ENCODE data around the gene SHISA9.

Gene SHISA9

DNA sequence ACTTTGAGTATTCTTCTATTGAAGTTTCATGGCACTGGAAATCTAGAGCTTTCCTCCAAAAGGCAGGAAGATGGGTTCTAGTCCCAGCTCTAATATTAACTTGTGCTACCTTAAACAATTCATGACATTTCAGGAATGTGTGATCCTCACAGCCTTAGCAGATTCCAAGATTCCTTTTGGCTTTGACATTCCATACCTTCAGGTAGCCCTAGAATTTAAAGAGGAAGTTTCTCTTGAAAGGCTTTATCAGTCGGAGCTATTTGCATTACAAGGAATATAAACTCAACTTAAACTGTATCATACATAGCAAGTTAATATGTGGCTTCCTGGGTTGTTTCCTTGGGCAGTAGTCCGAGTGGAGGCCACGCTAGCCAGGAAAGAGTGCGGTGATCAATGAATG, 330.0 kb downstream of the SHISA9 start:
- H3K9me3 ChIP-seq (ENCODE audit: control insufficient read depth, low read length) = peaks cover 11% of the 10 kb centered on the region
- no peak for DNase-seq (ENCODE audit: low read depth)
- H3K4me1 ChIP-seq (ENCODE audit: control insufficient read depth, insufficient read depth, low read length) = no peaks in the 10 kb centered on the region
- H3K27me3 ChIP-seq (replicated peaks; ENCODE audit: control insufficient read depth, insufficient read depth, low read length) = no peaks in the 10 kb centered on the region
- no peak overlapping the region for H3K4me3 ChIP-seq (ENCODE audit: low read length)
- no peaks in the 10 kb centered on the region for H3K36me3 ChIP-seq (ENCODE audit: control insufficient read depth, insufficient read depth, low read length, severe bottlenecking)
- H3K9ac ChIP-seq (ENCODE audit: low read length) = no peak overlapping the region

DNA sequence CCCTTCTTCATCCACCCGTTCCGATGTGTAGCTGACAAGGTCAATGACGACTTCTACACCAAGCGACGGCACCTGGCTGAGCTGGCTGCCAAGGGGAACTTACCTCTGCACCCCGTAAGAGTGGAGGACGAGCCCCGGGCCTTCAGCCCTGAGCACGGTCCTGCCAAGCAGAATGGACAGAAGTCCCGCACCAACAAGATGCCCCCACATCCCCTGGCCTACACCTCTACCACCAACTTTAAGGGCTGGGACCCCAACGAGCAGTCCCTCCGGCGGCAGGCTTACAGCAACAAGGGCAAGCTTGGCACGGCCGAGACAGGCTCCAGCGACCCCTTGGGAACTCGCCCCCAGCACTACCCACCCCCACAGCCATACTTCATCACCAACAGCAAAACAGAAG, 333.6 kb downstream of the SHISA9 start:
- H3K4me3 ChIP-seq (ENCODE audit: low read length) = no peak overlapping the region
- DNase-seq (ENCODE audit: low read depth) = no peak

DNA sequence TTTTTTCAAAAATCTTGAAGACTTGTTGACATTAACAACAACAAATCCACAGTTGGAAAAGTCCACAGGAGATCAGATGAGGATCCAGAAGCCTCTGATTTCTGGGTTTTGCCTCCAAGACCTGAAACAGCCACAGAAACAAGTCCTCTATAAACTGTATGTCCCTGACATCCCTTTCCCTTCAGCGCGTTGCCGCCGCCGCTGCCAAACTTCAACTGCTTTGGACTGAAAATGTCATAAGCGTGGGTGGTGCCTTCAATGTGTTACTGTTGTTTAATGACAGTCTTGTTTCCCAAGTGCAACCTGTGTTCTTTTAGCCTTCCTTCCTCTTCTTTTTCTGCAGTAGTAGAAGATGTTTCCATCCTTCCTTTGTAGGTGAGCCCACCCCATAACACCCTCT, 334.9 kb downstream of the SHISA9 start:
- Histone ChIP-seq H3K9me3 (ENCODE audit: control insufficient read depth, low read length) (no peaks in the 10 kb centered on the region), H3K4me1 (ENCODE audit: control insufficient read depth, insufficient read depth, low read length) (no peaks in the 10 kb centered on the region), H3K27me3 (replicated peaks; ENCODE audit: control insufficient read depth, insufficient read depth, low read length) (no peaks in the 10 kb centered on the region), H3K9ac (ENCODE audit: low read length) (no peak overlapping the region), H3K4me3 (ENCODE audit: low read length) (no peak overlapping the region), H3K36me3 (ENCODE audit: control insufficient read depth, insufficient read depth, low read length, severe bottlenecking) (no peaks in the 10 kb centered on the region)
- no peak for DNase-seq (ENCODE audit: low read depth)

More for the DNA sequence above, 333.6 kb downstream of the SHISA9 start:
- Histone ChIP-seq H3K9me3 (ENCODE audit: control insufficient read depth, low read length) (no peaks in the 10 kb centered on the region), H3K27me3 (replicated peaks; ENCODE audit: control insufficient read depth, insufficient read depth, low read length) (no peaks in the 10 kb centered on the region), H3K36me3 (ENCODE audit: control insufficient read depth, insufficient read depth, low read length, severe bottlenecking) (no peaks in the 10 kb centered on the region), H3K4me1 (ENCODE audit: control insufficient read depth, insufficient read depth, low read length) (no peaks in the 10 kb centered on the region), H3K9ac (ENCODE audit: low read length) (no peak overlapping the region)

DNA sequence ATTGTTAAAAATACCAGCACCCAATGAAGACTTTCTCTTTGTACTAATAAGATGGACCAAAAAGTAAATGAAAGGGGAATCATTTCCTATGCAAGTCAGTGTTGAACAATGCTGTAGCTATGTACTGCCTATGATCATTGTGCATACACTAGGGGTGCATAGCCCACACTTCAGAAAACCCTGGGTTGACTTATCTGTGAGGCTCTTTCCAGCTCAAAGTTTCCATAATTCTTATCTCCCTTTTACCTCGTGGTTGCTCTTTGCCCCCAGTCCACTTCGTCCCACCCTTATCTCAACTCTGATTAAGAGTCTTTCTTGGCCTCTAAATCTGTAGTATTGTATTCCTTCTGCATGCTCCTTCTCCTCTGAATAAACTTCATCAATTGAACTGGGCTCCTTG, 336.8 kb downstream of the SHISA9 start:
- no peaks in the 10 kb centered on the region for H3K27me3 ChIP-seq (replicated peaks; ENCODE audit: control insufficient read depth, insufficient read depth, low read length)
- H3K9ac ChIP-seq (ENCODE audit: low read length) = no peak overlapping the region

DNA sequence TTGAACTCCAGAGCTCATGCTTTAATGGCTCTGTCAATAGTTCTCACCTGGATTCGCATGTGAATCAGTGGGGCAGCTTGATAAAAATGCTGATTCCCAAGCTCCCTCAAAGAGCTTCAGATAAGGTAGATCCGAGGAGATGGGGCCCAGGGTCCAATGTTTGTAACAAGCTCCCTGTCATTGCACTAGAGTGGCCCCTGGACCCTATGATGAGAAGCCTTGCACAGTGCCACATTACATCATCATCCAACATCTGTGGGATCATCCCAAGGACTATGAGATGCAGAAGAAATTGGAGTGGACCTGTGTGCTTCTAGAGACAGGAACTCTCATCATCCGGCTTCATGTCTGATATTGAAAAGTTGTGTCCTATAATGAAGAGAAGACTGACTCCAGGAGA, 340.8 kb downstream of the SHISA9 start:
- Histone ChIP-seq H3K9me3 (ENCODE audit: control insufficient read depth, low read length) (no peaks in the 10 kb centered on the region), H3K27me3 (replicated peaks; ENCODE audit: control insufficient read depth, insufficient read depth, low read length) (no peaks in the 10 kb centered on the region), H3K9ac (ENCODE audit: low read length) (no peak overlapping the region), H3K4me1 (ENCODE audit: control insufficient read depth, insufficient read depth, low read length) (no peaks in the 10 kb centered on the region), H3K36me3 (ENCODE audit: control insufficient read depth, insufficient read depth, low read length, severe bottlenecking) (no peaks in the 10 kb centered on the region), H3K4me3 (ENCODE audit: low read length) (no peak overlapping the region)
- DNase-seq (ENCODE audit: low read depth) = no peak

More for the DNA sequence above, 336.8 kb downstream of the SHISA9 start:
- H3K4me1 ChIP-seq (ENCODE audit: control insufficient read depth, insufficient read depth, low read length) = no peaks in the 10 kb centered on the region
- H3K36me3 ChIP-seq (ENCODE audit: control insufficient read depth, insufficient read depth, low read length, severe bottlenecking) = no peaks in the 10 kb centered on the region
- no peak for DNase-seq (ENCODE audit: low read depth)
- H3K4me3 ChIP-seq (ENCODE audit: low read length) = no peak overlapping the region
- no peaks in the 10 kb centered on the region for H3K9me3 ChIP-seq (ENCODE audit: control insufficient read depth, low read length)

DNA sequence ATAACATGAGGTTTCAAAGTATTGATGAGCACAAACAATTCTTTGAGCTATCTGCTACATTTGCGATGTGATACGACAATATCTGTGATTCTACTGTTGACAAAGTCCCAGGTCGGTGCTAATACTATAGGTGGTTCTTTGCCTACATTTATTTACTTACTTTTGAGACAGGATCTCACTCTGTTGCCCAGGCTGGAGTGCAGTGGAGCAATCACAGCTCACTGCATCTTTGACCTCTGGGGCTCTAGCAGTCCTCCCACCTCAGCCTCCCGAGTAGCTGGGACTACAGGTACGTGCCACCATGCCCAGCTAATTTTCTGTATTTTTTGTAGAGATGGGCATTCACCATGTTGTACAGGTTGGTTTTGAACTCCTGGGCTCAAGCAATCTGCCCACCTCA, 343.4 kb downstream of the SHISA9 start:
- DNase-seq (ENCODE audit: low read depth) = no peak
- Histone ChIP-seq H3K27me3 (replicated peaks; ENCODE audit: control insufficient read depth, insufficient read depth, low read length) (no peaks in the 10 kb centered on the region), H3K36me3 (ENCODE audit: control insufficient read depth, insufficient read depth, low read length, severe bottlenecking) (no peaks in the 10 kb centered on the region), H3K9me3 (ENCODE audit: control insufficient read depth, low read length) (no peaks in the 10 kb centered on the region), H3K4me3 (ENCODE audit: low read length) (no peak overlapping the region), H3K9ac (ENCODE audit: low read length) (no peak overlapping the region), H3K4me1 (ENCODE audit: control insufficient read depth, insufficient read depth, low read length) (no peaks in the 10 kb centered on the region)

DNA sequence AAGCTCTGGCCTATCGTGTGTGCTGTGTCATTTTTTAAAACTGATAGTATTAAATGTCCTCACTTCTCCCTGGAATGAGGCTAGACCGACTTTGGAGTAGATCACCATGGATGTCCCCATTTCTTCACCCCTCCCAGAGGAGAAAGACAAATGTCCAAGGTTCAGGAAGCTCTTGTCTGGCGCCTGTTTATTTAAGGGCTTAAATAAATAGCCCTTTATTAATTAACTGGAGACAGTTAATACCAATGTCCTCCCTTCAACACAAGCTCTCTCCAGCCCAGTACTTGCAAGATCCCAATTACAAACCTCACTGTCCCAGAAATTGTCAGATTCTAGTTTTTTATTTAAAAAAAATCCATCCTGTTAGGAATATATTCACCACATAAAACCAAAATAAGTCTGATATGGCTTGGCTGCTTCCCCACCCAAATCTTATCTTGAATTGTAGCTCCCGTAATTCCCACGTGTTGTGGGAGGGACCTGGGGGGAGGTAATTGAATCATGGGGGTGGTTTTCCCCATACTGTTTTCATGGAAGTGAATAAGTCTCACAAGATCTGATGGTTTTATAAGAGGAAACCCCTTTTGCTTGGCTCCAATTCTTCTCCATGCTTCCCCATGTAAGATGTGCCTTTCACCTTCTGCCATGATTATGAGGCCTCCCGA, 344.4 kb downstream of the SHISA9 start:
- Histone ChIP-seq H3K9ac (ENCODE audit: low read length) (no peak overlapping the region), H3K27me3 (replicated peaks; ENCODE audit: control insufficient read depth, insufficient read depth, low read length) (no peaks in the 10 kb centered on the region), H3K4me1 (ENCODE audit: control insufficient read depth, insufficient read depth, low read length) (no peaks in the 10 kb centered on the region), H3K4me3 (ENCODE audit: low read length) (no peak overlapping the region), H3K36me3 (ENCODE audit: control insufficient read depth, insufficient read depth, low read length, severe bottlenecking) (no peaks in the 10 kb centered on the region), H3K9me3 (ENCODE audit: control insufficient read depth, low read length) (no peaks in the 10 kb centered on the region)
- no peak for DNase-seq (ENCODE audit: low read depth)

DNA sequence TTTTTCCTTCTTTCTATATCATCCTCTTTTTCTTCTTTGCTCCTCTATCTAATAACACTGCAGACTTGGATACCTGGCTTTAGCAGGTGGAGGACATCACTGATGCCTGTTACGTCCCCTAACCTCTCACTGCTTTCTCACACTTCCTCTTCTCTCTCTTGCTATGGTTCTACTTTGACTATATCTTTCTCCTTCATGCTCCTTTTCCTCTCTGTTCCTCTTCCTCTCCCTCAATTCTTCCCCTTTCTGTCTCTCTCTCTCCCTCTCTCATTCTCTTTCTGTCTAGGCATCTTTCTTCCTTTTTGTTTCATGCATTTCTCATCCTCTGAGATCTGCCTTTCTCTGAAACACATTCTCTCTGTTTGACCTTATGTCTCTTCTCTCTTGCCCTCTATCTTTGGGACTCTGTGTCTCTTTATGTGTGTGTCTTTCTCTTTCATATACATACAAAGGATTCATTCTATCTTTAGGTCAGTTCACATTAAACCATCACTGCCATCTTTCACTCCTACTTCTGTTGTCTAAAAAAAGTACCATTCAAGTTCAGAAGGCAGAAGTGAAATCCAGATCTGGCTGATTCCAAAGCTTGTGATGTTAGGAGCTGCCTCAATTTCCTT, 353.7 kb downstream of the SHISA9 start:
- H3K4me1 ChIP-seq (ENCODE audit: control insufficient read depth, insufficient read depth, low read length) = no peaks in the 10 kb centered on the region

DNA sequence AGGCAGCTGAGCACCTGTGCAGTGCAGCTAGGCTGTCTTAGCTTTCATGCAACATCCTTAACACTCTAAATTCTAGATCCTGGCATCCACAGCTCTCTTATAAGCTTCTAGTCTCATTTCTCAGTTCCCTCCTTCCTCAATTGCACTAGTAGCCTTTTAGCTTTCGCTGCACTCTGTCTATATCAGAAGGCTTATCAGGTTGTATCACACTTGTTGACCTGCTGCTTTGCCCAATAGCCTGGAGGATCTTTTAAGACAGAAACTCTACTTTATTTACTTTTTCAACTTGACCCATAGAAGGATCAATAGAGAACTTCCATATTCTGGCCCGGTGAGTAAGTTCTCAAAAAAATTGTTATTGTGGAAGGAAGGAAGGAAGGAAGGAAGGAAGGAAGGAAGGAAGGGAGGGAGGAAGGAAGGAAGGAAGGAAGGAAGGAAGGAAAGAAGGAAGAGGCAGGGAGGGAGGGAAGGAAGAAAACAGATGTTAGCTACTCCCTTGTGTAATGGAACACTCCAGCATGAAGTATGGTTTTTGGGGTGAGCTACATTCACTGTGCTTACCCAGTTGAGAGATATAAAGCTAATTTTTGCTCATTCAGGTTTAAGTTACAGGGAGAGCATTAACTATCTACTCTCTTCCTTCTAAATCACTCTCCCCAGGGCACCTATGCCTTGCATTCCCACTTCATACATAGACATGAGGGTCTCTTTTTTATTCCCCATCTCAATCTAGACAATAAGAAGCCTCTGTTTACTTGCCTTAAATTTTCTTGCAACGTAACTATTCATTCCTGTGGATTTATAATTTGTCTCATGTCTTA, 361.1 kb downstream of the SHISA9 start:
- no peaks in the 10 kb centered on the region for H3K27me3 ChIP-seq (replicated peaks; ENCODE audit: control insufficient read depth, insufficient read depth, low read length)
- no peak for DNase-seq (ENCODE audit: low read depth)
- H3K4me1 ChIP-seq (ENCODE audit: control insufficient read depth, insufficient read depth, low read length) = no peaks in the 10 kb centered on the region
- H3K36me3 ChIP-seq (ENCODE audit: control insufficient read depth, insufficient read depth, low read length, severe bottlenecking) = no peaks in the 10 kb centered on the region
- H3K4me3 ChIP-seq (ENCODE audit: low read length) = no peak overlapping the region
- peaks cover 3% of the 10 kb centered on the region for H3K9me3 ChIP-seq (ENCODE audit: control insufficient read depth, low read length)
- no peak overlapping the region for H3K9ac ChIP-seq (ENCODE audit: low read length)

More for the DNA sequence above, 353.7 kb downstream of the SHISA9 start:
- Histone ChIP-seq H3K9ac (ENCODE audit: low read length) (no peak overlapping the region), H3K9me3 (ENCODE audit: control insufficient read depth, low read length) (no peaks in the 10 kb centered on the region), H3K27me3 (replicated peaks; ENCODE audit: control insufficient read depth, insufficient read depth, low read length) (no peaks in the 10 kb centered on the region), H3K4me3 (ENCODE audit: low read length) (no peak overlapping the region), H3K36me3 (ENCODE audit: control insufficient read depth, insufficient read depth, low read length, severe bottlenecking) (no peaks in the 10 kb centered on the region)
- DNase-seq (ENCODE audit: low read depth) = no peak

DNA sequence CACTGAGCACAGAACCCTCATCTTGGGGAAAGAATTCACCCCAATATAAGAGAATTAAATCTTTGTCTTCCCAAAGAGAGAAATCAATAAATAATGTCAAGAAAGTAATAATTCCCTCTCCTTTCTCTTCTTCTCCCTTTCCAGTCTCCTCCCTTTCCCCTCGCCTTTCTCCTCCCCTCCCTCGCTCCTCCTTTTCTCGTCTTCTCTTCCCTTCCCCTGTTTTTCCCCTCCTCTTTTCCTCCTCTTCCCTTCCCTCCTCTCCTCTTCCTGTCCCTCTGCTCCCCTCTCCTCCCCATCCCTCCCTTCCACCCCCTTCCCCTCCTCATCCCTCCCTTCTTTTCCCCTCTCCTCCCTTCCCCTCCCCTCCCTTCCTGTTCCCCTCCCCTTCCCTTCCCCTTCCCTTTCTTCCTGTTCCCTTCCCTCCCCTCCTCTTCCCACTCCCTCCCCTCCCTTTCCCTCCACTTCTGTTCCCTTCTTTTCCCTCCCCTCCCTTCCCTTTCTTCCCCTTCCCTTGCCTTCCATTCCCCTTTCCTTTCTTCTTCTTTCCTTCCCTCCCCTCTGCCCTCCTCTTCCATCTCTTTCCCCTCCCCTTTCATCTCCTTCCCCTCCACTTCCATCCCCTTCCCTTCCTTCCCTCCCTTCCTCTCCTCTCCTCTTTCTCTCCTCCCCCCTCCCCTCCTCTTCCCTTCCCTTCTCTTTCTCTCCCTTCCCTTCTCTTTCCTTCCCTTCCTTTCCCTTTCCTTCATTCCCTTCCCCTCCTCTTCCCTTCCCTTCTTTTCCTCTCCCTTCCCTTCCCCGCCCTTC, 363.6 kb downstream of the SHISA9 start:
- H3K9me3 ChIP-seq (ENCODE audit: control insufficient read depth, low read length) = peaks cover 3% of the 10 kb centered on the region

DNA sequence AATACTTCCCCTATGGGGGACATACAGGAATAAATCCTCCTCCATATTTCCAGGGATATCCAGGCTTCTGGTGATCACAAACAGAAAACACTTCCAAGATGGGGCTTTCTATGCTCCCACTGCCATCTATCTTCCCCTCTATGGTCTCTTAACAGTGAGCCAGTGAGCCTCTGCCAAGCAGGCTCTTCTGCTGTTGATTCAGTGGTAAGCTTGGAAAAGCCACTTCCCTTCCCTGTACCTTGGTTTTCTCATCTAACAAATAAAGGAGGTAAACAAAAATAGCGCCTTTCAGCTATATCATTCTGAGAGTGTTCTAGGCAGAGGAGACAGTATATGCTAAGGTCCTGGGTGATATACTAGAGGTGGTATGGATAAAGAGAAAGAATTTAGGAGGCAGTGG, 368.0 kb downstream of the SHISA9 start:
- H3K27me3 ChIP-seq (replicated peaks; ENCODE audit: control insufficient read depth, insufficient read depth, low read length) = no peaks in the 10 kb centered on the region
- no peak overlapping the region for H3K4me3 ChIP-seq (ENCODE audit: low read length)
- no peak overlapping the region for H3K9ac ChIP-seq (ENCODE audit: low read length)
- no peak for DNase-seq (ENCODE audit: low read depth)
- no peaks in the 10 kb centered on the region for H3K4me1 ChIP-seq (ENCODE audit: control insufficient read depth, insufficient read depth, low read length)
- no peaks in the 10 kb centered on the region for H3K36me3 ChIP-seq (ENCODE audit: control insufficient read depth, insufficient read depth, low read length, severe bottlenecking)
- H3K9me3 ChIP-seq (ENCODE audit: control insufficient read depth, low read length) = no peaks in the 10 kb centered on the region

More for the DNA sequence above, 363.6 kb downstream of the SHISA9 start:
- Histone ChIP-seq H3K4me3 (ENCODE audit: low read length) (no peak overlapping the region), H3K27me3 (replicated peaks; ENCODE audit: control insufficient read depth, insufficient read depth, low read length) (no peaks in the 10 kb centered on the region), H3K4me1 (ENCODE audit: control insufficient read depth, insufficient read depth, low read length) (no peaks in the 10 kb centered on the region), H3K36me3 (ENCODE audit: control insufficient read depth, insufficient read depth, low read length, severe bottlenecking) (no peaks in the 10 kb centered on the region), H3K9ac (ENCODE audit: low read length) (no peak overlapping the region)
- DNase-seq (ENCODE audit: low read depth) = no peak

Data from adipocyte (in vitro differentiated cells).